Cardiac muscle cell (in vitro differentiated cells and primary cell): ENCODE results near the gene IL17RC. TPM values are rescaled to one million over a fixed set of nuclear protein-coding genes. Genes with fewer than 3 reads are reported as not detected.

Experiments
- DNase-seq, 2 donors: peaks; one replicate each; pipeline versions ENCODE4 v3.0.0 to v3.0.0-alpha.2; 2010 to 2017; ENCODE audit warnings: low read depth in 1 of 2, low spot score in 1 of 2
- H3K27ac ChIP-seq: fragments of 200-600 bp; sonication (generic); 2 replicates; pipeline ENCODE4 v1.5.1; 2016
- H3K27me3 ChIP-seq: fragments of 200-600 bp; sonication (generic); 2 replicates; pipeline ENCODE4 v1.6.0; 2016; ENCODE audit warnings: control low read depth
- H3K36me3 ChIP-seq: fragments of 200-600 bp; sonication (generic); 2 replicates; pipeline ENCODE4 v1.5.1; 2016; ENCODE audit warnings: control low read depth
- H3K4me1 ChIP-seq: fragments of 200-600 bp; sonication (generic); 2 replicates; pipeline ENCODE4 v1.8.1; 2017; ENCODE audit warnings: low read depth, mild to moderate bottlenecking, mixed run types
- H3K4me3 ChIP-seq: fragments of 200-600 bp; sonication (generic); 2 replicates; pipeline ENCODE4 v1.5.1; 2016; ENCODE audit warnings: mild to moderate bottlenecking
- H3K9me3 ChIP-seq: fragments of 200-600 bp; sonication (generic); 2 replicates; pipeline ENCODE4 v1.5.1; 2017; ENCODE audit warnings: low read depth, mild to moderate bottlenecking, control low read depth
- polyA plus RNA-seq: library from polyadenylated mRNA; unstranded; fragments of >200 nt; fragmentation: Nextera tagmentation; extraction: Ambion mirVana; gene quantifications from 2 replicates; pipeline ENCODE4 v1.2.1, GENCODE V29; 2016
- total RNA-seq: library from RNA; depleted of rRNA; stranded (reverse); fragments of >200 nt; gene quantifications from 2 replicates; pipeline ENCODE4 v1.2.3, GENCODE V29; 2016
- TF ChIP-seq, protein P1 (sequence below): IDR thresholded peaks from 2 replicates; pipeline ENCODE4 v1.5.1; 2012; ENCODE audit warnings: low read depth, mild to moderate bottlenecking, low read length

IL17RC gene
- total and polyA plus RNA-seq, 2 experiments from 2014 or later: 49.2 to 59.8 TPM

DNA sequence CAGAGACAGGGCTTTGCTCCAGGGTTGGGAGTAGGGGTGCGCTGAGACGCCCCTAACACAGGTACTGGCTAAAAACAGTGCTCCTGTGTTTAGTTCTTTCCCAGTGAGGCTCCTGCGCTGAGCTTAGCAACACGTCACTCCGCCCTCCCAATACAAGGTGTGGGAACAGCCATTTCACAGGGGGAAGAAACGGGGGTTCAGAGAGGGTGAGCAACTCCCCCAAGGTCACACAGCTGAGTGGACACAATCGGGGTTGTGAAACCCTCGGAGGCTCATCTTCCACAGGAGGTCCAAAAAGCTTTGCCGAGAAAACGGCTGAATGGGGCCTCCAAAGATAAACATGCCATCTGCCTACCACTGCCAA, 34.7 kb downstream of the IL17RC start:
- DNase-seq: no peak
- Histone ChIP-seq H3K27ac (no peak overlapping the region), H3K9me3 (no peaks in the 10 kb centered on the region), H3K4me1 (peaks cover 11% of the 10 kb centered on the region), H3K36me3 (no peaks in the 10 kb centered on the region), H3K27me3 (no peaks in the 10 kb centered on the region), H3K4me3 (peak overlapping the region; percentile 56)
- TF ChIP-seq, protein P1, sequence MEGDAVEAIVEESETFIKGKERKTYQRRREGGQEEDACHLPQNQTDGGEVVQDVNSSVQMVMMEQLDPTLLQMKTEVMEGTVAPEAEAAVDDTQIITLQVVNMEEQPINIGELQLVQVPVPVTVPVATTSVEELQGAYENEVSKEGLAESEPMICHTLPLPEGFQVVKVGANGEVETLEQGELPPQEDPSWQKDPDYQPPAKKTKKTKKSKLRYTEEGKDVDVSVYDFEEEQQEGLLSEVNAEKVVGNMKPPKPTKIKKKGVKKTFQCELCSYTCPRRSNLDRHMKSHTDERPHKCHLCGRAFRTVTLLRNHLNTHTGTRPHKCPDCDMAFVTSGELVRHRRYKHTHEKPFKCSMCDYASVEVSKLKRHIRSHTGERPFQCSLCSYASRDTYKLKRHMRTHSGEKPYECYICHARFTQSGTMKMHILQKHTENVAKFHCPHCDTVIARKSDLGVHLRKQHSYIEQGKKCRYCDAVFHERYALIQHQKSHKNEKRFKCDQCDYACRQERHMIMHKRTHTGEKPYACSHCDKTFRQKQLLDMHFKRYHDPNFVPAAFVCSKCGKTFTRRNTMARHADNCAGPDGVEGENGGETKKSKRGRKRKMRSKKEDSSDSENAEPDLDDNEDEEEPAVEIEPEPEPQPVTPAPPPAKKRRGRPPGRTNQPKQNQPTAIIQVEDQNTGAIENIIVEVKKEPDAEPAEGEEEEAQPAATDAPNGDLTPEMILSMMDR: no peak

DNA sequence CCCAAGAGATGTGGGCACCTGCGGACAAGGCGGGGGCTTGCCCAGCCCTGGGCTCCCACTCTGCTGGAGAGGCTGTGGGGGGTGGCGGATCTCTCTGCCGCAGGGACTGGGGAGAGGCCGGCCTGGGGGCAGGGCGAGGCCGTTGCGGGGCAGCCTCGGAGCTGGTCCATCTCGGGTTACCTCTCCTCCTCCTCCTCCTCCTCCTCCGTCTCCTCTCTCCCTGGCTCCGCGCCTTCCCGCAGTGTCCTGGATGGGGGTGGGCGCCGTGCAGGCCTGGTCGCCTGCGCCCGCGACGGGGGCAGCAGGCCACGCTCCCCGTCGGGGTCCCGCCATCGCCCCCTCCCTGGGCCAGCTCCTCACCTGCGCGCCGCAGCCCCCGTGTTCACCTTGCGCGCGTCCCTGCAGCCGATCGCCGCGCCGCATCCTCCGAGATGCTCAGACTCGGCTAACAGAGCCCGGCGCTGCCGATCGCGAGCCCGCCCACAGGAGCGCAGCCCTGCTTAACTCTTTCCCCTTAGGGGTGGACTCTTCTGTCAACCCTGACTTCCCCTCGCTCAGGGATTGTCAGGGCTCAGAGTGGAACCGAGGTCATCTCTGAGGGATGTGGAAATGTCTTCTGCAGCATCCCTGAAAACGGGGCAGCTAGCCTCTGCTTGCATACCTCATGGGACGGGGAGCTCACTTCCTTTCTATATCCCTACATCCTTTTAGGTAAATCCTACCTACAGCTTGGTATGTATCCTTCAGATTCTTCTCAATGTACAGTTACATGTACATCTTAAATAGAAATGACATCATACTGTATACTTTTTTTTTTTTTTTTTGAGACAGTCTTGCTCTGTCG, 35.3 kb downstream of the IL17RC start, which contains the start of gene PRRT3:
TSS of gene PRRT3 (minus strand) at position 447 of the 844 bp plus-strand sequence. CDS start 2,293 bp downstream, outside the sequence.
- peak; percentile 52 to 70 for DNase-seq
- Histone ChIP-seq H3K4me3 (peak within 1 kb of the TSS; percentile 56), H3K27me3 (no peaks in the 10 kb centered on the region), H3K9me3 (no peaks in the 10 kb centered on the region), H3K27ac (no peak within 1 kb of the TSS), H3K36me3 (no peaks in the 10 kb centered on the region), H3K4me1 (peaks cover 11% of the 10 kb centered on the region)
- TF ChIP-seq, protein P1: no peak

DNA sequence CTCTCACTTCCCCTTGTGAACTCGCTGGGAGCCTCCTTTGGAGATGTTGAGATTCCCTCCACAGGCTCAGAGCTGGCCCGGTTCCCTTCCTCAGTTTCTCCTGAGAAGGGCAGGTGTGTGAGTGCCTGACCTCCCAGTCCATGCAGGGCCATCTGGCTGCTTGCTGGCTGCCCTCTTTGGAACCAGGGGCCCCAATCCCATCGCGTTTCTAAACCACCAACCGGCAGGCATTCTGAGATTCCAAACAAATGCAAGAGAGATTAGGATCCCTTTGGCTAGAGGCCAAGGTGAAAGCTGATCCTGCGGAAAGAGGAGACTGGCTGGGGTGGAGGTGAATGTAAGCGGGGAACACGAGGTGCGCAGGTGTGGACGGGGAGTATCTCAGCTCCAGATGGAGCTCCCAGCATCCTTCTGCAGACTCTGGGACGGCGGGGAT, 38.2 kb downstream of the IL17RC start:
- Histone ChIP-seq H3K4me1 (peaks cover 11% of the 10 kb centered on the region), H3K36me3 (no peaks in the 10 kb centered on the region), H3K27ac (peak overlapping the region; percentile 57), H3K27me3 (no peaks in the 10 kb centered on the region), H3K9me3 (no peaks in the 10 kb centered on the region), H3K4me3 (no peak overlapping the region)
- TF ChIP-seq, protein P1: no peak
- DNase-seq: peak; percentile 41 to 78

DNA sequence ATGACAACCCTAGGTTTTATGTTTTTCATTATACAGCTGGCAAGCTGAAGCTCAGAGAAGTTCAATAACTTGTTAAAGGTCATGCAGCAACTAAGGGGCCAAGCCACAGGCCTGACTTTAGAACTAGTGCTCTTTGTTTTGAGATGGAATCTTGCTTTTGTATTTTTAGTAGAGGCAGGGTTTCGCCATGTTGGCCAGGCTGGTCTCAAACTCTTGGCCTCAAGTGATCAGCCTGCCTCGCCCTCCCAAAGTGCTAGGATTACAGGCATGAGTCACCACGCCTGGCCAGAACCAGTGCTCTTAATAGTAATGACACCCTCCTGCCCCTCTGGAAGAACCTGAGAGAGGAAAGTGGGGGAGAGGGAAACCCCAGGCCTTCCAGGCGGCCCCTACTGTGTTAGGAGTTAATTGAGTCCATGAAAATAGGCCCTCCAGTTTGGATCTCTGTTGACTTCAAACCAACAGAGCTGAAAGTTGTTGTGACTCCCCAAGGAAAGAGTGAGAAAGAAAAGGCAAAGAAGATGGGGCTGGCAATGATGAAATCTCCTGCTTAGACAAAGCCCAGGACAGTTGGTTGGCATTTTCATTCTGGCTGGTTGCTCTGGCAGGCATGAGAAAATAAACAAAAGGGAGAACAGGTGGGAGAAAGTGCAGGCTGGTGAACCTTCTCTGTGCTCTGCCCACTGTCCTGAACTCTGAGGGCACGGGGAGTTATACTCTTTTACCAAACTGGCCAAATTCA, 38.9 kb downstream of the IL17RC start:
- Histone ChIP-seq H3K9me3 (no peaks in the 10 kb centered on the region), H3K27me3 (no peaks in the 10 kb centered on the region), H3K4me3 (no peak overlapping the region), H3K36me3 (no peaks in the 10 kb centered on the region), H3K27ac (no peak overlapping the region), H3K4me1 (peaks cover 11% of the 10 kb centered on the region)
- DNase-seq: no peak
- TF ChIP-seq, protein P1: no peak

DNA sequence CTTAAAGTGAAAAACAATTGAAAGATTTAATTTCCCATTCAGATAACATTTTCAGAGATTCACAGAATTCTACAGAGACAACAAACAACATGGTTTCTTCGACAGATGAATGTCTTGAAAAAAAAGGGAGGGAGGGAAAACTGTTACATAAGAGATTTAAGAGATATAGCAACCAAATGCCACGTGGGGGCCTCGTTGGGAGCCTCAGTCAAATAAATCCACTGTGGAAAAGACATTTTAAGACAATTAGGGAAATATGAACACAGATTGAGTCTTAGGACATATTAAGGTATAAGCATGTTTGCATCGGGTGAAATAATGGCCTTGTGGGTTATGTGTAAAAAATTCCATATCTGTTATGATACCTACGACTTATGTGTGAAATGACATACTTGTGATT, 40.3 kb downstream of the IL17RC start:
- H3K9me3 ChIP-seq: no peaks in the 10 kb centered on the region
- H3K4me1 ChIP-seq: peaks cover 11% of the 10 kb centered on the region
- H3K27ac ChIP-seq: no peak overlapping the region
- no peak for DNase-seq
- H3K36me3 ChIP-seq: peaks cover 3% of the 10 kb centered on the region
- no peaks in the 10 kb centered on the region for H3K27me3 ChIP-seq
- no peak overlapping the region for H3K4me3 ChIP-seq
- TF ChIP-seq, protein P1: peak; percentile 2
